Fibroblast of lung (primary cell): ENCODE measurements around the gene PHC2. TPM values are rescaled to one million over a fixed set of nuclear protein-coding genes. Genes with fewer than 3 reads are reported as not detected.

Experiments
- DNase-seq, 2 donors: peaks; one replicate each; pipeline versions ENCODE4 v3.0.0 to v3.0.0-alpha.2; 2010; ENCODE audit warnings: low read depth in 2 of 2
- H2AFZ ChIP-seq: 2 replicates; pipeline ENCODE4 v1.5.1; 2012; ENCODE audit warnings: low read length, control low read depth, inconsistent platforms
- H3K27ac ChIP-seq: 2 replicates; pipeline ENCODE4 v1.5.1; 2011; ENCODE audit warnings: low read length, control low read depth; ENCODE audit not compliant: insufficient read depth
- H3K27me3 ChIP-seq: 2 replicates; pipeline ENCODE4 v1.5.1; 2011; ENCODE audit warnings: mild to moderate bottlenecking, low read length; ENCODE audit not compliant: control insufficient read depth, insufficient read depth
- H3K36me3 ChIP-seq: 2 replicates; pipeline ENCODE4 v1.5.1; 2011; ENCODE audit warnings: low read length; ENCODE audit not compliant: control insufficient read depth, insufficient read depth
- H3K4me1 ChIP-seq: 2 replicates; pipeline ENCODE4 v1.5.1; 2011; ENCODE audit warnings: low read length; ENCODE audit not compliant: control insufficient read depth, insufficient read depth; ENCODE audit errors: extremely low read depth
- H3K4me2 ChIP-seq: 2 replicates; pipeline ENCODE4 v1.5.1; 2011; ENCODE audit warnings: low read length, control low read depth; ENCODE audit not compliant: insufficient read depth; ENCODE audit errors: extremely low read depth
- H3K4me3 ChIP-seq, 4 experiments: fragments of 200-600 bp in 1 of 4; sonication (generic) in 1 of 4; replicated peaks in 1 of 4; 2 replicates each; pipeline ENCODE4 v1.5.1; 2011 to 2016; ENCODE audit warnings: low read length in 4 of 4, low read depth in 3 of 4, mild to moderate bottlenecking in 3 of 4, control low read depth in 2 of 4, inconsistent platforms in 1 of 4, mixed read lengths in 1 of 4; ENCODE audit not compliant: insufficient read depth in 1 of 4; ENCODE audit errors: control extremely low read depth in 1 of 4
- H3K79me2 ChIP-seq: 2 replicates; pipeline ENCODE4 v1.5.1; 2012; ENCODE audit warnings: mild to moderate bottlenecking, low read length, inconsistent platforms; ENCODE audit not compliant: control insufficient read depth, insufficient read depth
- H3K9ac ChIP-seq: 2 replicates; pipeline ENCODE4 v1.5.1; 2011; ENCODE audit warnings: mild to moderate bottlenecking, low read length, control low read depth; ENCODE audit not compliant: insufficient read depth
- H3K9me3 ChIP-seq: 2 replicates; pipeline ENCODE4 v1.5.1; 2012; ENCODE audit warnings: low read depth, low read length; ENCODE audit not compliant: control insufficient read depth, insufficient read depth
- H4K20me1 ChIP-seq: 2 replicates; pipeline ENCODE4 v1.5.1; 2011; ENCODE audit warnings: low read length; ENCODE audit not compliant: control insufficient read depth, insufficient read depth; ENCODE audit errors: extremely low read depth
- CTCF ChIP-seq, 2 donors: IDR thresholded peaks in 1 of 2; conservative IDR thresholded peaks in 1 of 2; 1 replicate in 1 of 2; 2 replicates in 1 of 2; pipeline ENCODE4 v1.5.1; 2011 to 2012; ENCODE audit warnings: low read length in 2 of 2, control low read depth in 1 of 2, inconsistent platforms in 1 of 2, low read depth in 1 of 2, mild to moderate bottlenecking in 1 of 2
- EZH2 ChIP-seq: IDR thresholded peaks from 2 replicates; pipeline ENCODE4 v1.5.1; 2012; ENCODE audit warnings: low read length, control low read depth, mild to moderate bottlenecking; ENCODE audit errors: missing control alignments
- polyA plus RNA-seq, 2 donors: library from polyadenylated mRNA; depleted of rRNA in 1 of 2; stranded (reverse) in 1 of 2; unstranded in 1 of 2; fragments of >200 nt; gene quantifications; 2 replicates each; pipeline ENCODE4 v1.2.1, GENCODE V29; 2011 to 2012; ENCODE audit warnings: missing spikeins in 1 of 2
- total RNA-seq: library from RNA; depleted of rRNA; stranded (reverse); fragments of >200 nt; gene quantifications from 2 replicates; pipeline ENCODE4 v1.2.1, GENCODE V29; 2014

PHC2 gene
- total and polyA plus RNA-seq, 2 donors (not counting 1 experiment from before 2014, with no cell fraction given) = 62.6 to 75.8 TPM

- H2AFZ ChIP-seq = peak overlapping the region; percentile 77
- no peak for DNase-seq
- no peaks in the 10 kb centered on the region for H3K9me3 ChIP-seq
- peak overlapping the region; percentile 98 for H3K4me2 ChIP-seq
- peaks cover 14% of the 10 kb centered on the region for H3K4me1 ChIP-seq
- H3K79me2 ChIP-seq = peaks cover 39% of the 10 kb centered on the region
- peak overlapping the region; percentile 50 to 72 (median 63) for H3K4me3 ChIP-seq
- no peaks in the 10 kb centered on the region for H3K27me3 ChIP-seq
- peaks cover 4% of the 10 kb centered on the region for H3K36me3 ChIP-seq
- H3K9ac ChIP-seq = peak overlapping the region; percentile 65
- TF ChIP-seq CTCF (conservative IDR thresholded peaks at IDR 0.05 in 1 of 2, IDR thresholded peaks at IDR 0.05 in 1 of 2; ENCODE audit: low read depth in 1 of 2, low read length in 2 of 2) (no peak), EZH2 (no peak)
- H3K27ac ChIP-seq = peak overlapping the region; percentile 81
- H4K20me1 ChIP-seq = no peaks in the 10 kb centered on the region
Observed at GRCh38 chr1:33350611-33351280, 80.1 kb downstream of the PHC2 start.

- H3K36me3 ChIP-seq = peaks cover 2% of the 10 kb centered on the region
- H3K9ac ChIP-seq = peak overlapping the region; percentile 84
- TF ChIP-seq CTCF (conservative IDR thresholded peaks at IDR 0.05 in 1 of 2, IDR thresholded peaks at IDR 0.05 in 1 of 2; ENCODE audit: low read depth in 1 of 2, low read length in 2 of 2) (no peak), EZH2 (no peak)
- DNase-seq = peak; percentile 73 to 77
- no peaks in the 10 kb centered on the region for H3K27me3 ChIP-seq
- peak overlapping the region; percentile 50 to 84 (median 63) for H3K4me3 ChIP-seq
- peaks cover 16% of the 10 kb centered on the region for H3K4me1 ChIP-seq
- H3K4me2 ChIP-seq = peak overlapping the region; percentile 98
- peak overlapping the region; percentile 77 for H2AFZ ChIP-seq
- H3K9me3 ChIP-seq = no peaks in the 10 kb centered on the region
- peaks cover 47% of the 10 kb centered on the region for H3K79me2 ChIP-seq
- no peaks in the 10 kb centered on the region for H4K20me1 ChIP-seq
- H3K27ac ChIP-seq = peak overlapping the region; percentile 81
Observed at GRCh38 chr1:33349778-33350610, 80.9 kb downstream of the PHC2 start.

- Histone ChIP-seq H4K20me1 (no peaks in the 10 kb centered on the region), H3K9ac (peak overlapping the region; percentile 84), H3K4me3 (peak overlapping the region; percentile 53 to 96 (median 84)), H3K36me3 (no peaks in the 10 kb centered on the region), H3K4me1 (peaks cover 24% of the 10 kb centered on the region), H3K4me2 (peak overlapping the region; percentile 27), H3K27me3 (no peaks in the 10 kb centered on the region), H3K27ac (peak overlapping the region; percentile 89), H3K79me2 (peaks cover 55% of the 10 kb centered on the region), H2AFZ (no peak overlapping the region), H3K9me3 (no peaks in the 10 kb centered on the region)
- TF ChIP-seq EZH2 (no peak), CTCF (conservative IDR thresholded peaks at IDR 0.05 in 1 of 2, IDR thresholded peaks at IDR 0.05 in 1 of 2; ENCODE audit: low read depth in 1 of 2, low read length in 2 of 2) (no peak)
- DNase-seq = peak; percentile 40 to 47
Observed at GRCh38 chr1:33349081-33349759, 81.7 kb downstream of the PHC2 start.
